MM.1S (cell line): ENCODE measurements around the gene PIGR.

Experiments used
- DNase-seq: peaks from one replicate; pipeline ENCODE4 v3.0.0-alpha.2; 2015
- H2AFZ ChIP-seq: fragments of 300-600 bp; sonication (generic); 2 replicates; pipeline ENCODE4 v1.6.0; 2016; ENCODE audit warnings: antibody characterized with exemption, low read length
- H3F3A ChIP-seq: fragments of 300-600 bp; sonication (generic); 2 replicates; pipeline ENCODE4 v1.6.1; 2016; ENCODE audit warnings: mild to moderate bottlenecking, antibody characterized with exemption, low read length, moderate library complexity, mixed read lengths; ENCODE audit not compliant: insufficient read depth
- H3K27ac ChIP-seq: fragments of 300-600 bp; sonication (generic); 2 replicates; pipeline ENCODE4 v1.5.1; 2016; ENCODE audit warnings: mild to moderate bottlenecking, low read length
- H3K27me3 ChIP-seq: fragments of 300-600 bp; sonication (generic); replicated peaks from 2 replicates; pipeline ENCODE4 v1.6.0; 2016; ENCODE audit warnings: low read length; ENCODE audit not compliant: insufficient read depth
- H3K36me3 ChIP-seq: fragments of 300-600 bp; sonication (generic); replicated peaks from 2 replicates; pipeline ENCODE4 v1.6.1; 2016; ENCODE audit warnings: mild to moderate bottlenecking, low read length, mixed read lengths; ENCODE audit not compliant: insufficient read depth
- H3K4me1 ChIP-seq: fragments of 300-600 bp; sonication (generic); 2 replicates; pipeline ENCODE4 v1.6.1; 2016; ENCODE audit warnings: low read length, mixed read lengths
- H3K4me2 ChIP-seq: fragments of 300-600 bp; sonication (generic); 2 replicates; pipeline ENCODE4 v1.6.0; 2016; ENCODE audit warnings: low read depth, low read length
- H3K4me3 ChIP-seq: fragments of 300-600 bp; sonication (generic); 2 replicates; pipeline ENCODE4 v1.5.1; 2016; ENCODE audit warnings: low read length, mixed read lengths
- H3K79me2 ChIP-seq: fragments of 300-600 bp; sonication (generic); 2 replicates; pipeline ENCODE4 v1.6.1; 2016; ENCODE audit warnings: mixed run types, low read length, mixed read lengths
- H3K9ac ChIP-seq: fragments of 300-600 bp; sonication (generic); 2 replicates; pipeline ENCODE4 v1.6.1; 2016; ENCODE audit warnings: low read length, mixed read lengths
- H3K9me2 ChIP-seq: fragments of 300-600 bp; sonication (generic); replicated peaks from 2 replicates; pipeline ENCODE4 v1.6.1; 2016; ENCODE audit warnings: mild to moderate bottlenecking, low read length, mixed read lengths; ENCODE audit not compliant: insufficient read depth
- H3K9me3 ChIP-seq: fragments of 300-600 bp; sonication (generic); replicated peaks from 2 replicates; pipeline ENCODE4 v1.6.1; 2016; ENCODE audit warnings: mild to moderate bottlenecking, low read length, mixed read lengths; ENCODE audit not compliant: insufficient read depth
- H4K20me1 ChIP-seq: fragments of 300-600 bp; sonication (generic); 2 replicates; pipeline ENCODE4 v1.6.1; 2016; ENCODE audit warnings: mild to moderate bottlenecking, low read length, moderate library complexity, mixed read lengths; ENCODE audit not compliant: insufficient read depth
- CTCF ChIP-seq: fragments of 300-600 bp; sonication (generic); IDR thresholded peaks from 2 replicates; pipeline ENCODE4 v1.5.1; 2016; ENCODE audit warnings: antibody characterized with exemption, low read length, mixed read lengths
- EZH2 ChIP-seq: fragments of 300-600 bp; sonication (generic); optimal IDR thresholded peaks from 2 replicates; pipeline ENCODE3; 2017; ENCODE audit warnings: low read depth, mild to moderate bottlenecking, antibody characterized with exemption, low read length, mixed read lengths
- EZH2phosphoT487 ChIP-seq: fragments of 300-600 bp; sonication (generic); IDR thresholded peaks from 2 replicates; pipeline ENCODE4 v1.6.1; 2018; ENCODE audit warnings: antibody characterized with exemption, low read length

Gene PIGR

GRCh38 chr1:206930210-206930798, 16.0 kb downstream of the PIGR start:
- Histone ChIP-seq H3K36me3 (no peaks in the 10 kb centered on the region), H3K79me2 (no peaks in the 10 kb centered on the region), H2AFZ (peak overlapping the region; percentile 53), H3K9me3 (no peaks in the 10 kb centered on the region), H3K9ac (no peak overlapping the region; the same call in 1 of the 2 replicates), H3K4me3 (no peak overlapping the region), H3F3A (no peaks in the 10 kb centered on the region), H3K4me1 (peaks cover 16% of the 10 kb centered on the region), H3K4me2 (peak overlapping the region; percentile 25), H3K27ac (peak overlapping the region; percentile 15; the same call in 1 of the 2 replicates), H3K27me3 (no peaks in the 10 kb centered on the region), H3K9me2 (no peaks in the 10 kb centered on the region), H4K20me1 (no peaks in the 10 kb centered on the region)
- no peak for DNase-seq
- TF ChIP-seq EZH2phosphoT487 (no peak), CTCF (no peak), EZH2 (no peak)

- Histone ChIP-seq H3K4me1 (peaks cover 16% of the 10 kb centered on the region), H3K9me3 (no peaks in the 10 kb centered on the region), H3K27me3 (no peaks in the 10 kb centered on the region), H3K4me3 (no peak overlapping the region), H4K20me1 (no peaks in the 10 kb centered on the region), H3K36me3 (no peaks in the 10 kb centered on the region), H3K9me2 (no peaks in the 10 kb centered on the region), H2AFZ (no peak overlapping the region), H3K27ac (no peak overlapping the region), H3K9ac (no peak overlapping the region), H3F3A (no peaks in the 10 kb centered on the region), H3K4me2 (no peak overlapping the region), H3K79me2 (no peaks in the 10 kb centered on the region)
- no peak for DNase-seq
- TF ChIP-seq EZH2phosphoT487, result no peak
- TF ChIP-seq EZH2, result no peak
- no peak for TF ChIP-seq CTCF
Measured at GRCh38 chr1:206929524-206929923, 16.7 kb downstream of the PIGR start.

- H3K27me3 ChIP-seq, result no peaks in the 10 kb centered on the region
- H3K9me3 ChIP-seq, result no peaks in the 10 kb centered on the region
- H3K4me1 ChIP-seq, result peaks cover 41% of the 10 kb centered on the region
Measured at GRCh38 chr1:206926286-206926685, 20.0 kb downstream of the PIGR start.

More at GRCh38 chr1:206926286-206926685, 20.0 kb downstream of the PIGR start:
- H3K9ac ChIP-seq, result no peak overlapping the region
- no peak overlapping the region for H3K27ac ChIP-seq
- peaks cover 25% of the 10 kb centered on the region for H3F3A ChIP-seq
- H4K20me1 ChIP-seq, result no peaks in the 10 kb centered on the region
- no peak overlapping the region for H3K4me3 ChIP-seq
- no peak for TF ChIP-seq EZH2phosphoT487
- TF ChIP-seq CTCF, result no peak
- TF ChIP-seq EZH2, result no peak
- no peaks in the 10 kb centered on the region for H3K36me3 ChIP-seq
- H2AFZ ChIP-seq, result no peak overlapping the region
- H3K79me2 ChIP-seq, result peaks cover 5% of the 10 kb centered on the region
- H3K9me2 ChIP-seq, result no peaks in the 10 kb centered on the region
- DNase-seq, result no peak
- no peak overlapping the region for H3K4me2 ChIP-seq
